Mesendoderm (in vitro differentiated cells): ENCODE results near the gene FBH1.

Source experiments
- DNase-seq: peaks from one replicate; pipeline ENCODE4 v3.0.0; 2013
- H2AK5ac ChIP-seq: 2 replicates; pipeline ENCODE4 v1.6.1; 2013; ENCODE audit warnings: low read length, inconsistent platforms
- H2BK120ac ChIP-seq: 2 replicates; pipeline ENCODE4 v1.6.1; 2013; ENCODE audit warnings: low read depth, mild to moderate bottlenecking, low read length, moderate library complexity, mixed read lengths
- H2BK15ac ChIP-seq: replicated peaks from 2 replicates; pipeline ENCODE4 v1.6.1; 2013; ENCODE audit warnings: low read depth, mild to moderate bottlenecking, moderate library complexity
- H2BK5ac ChIP-seq: 2 replicates; pipeline ENCODE4 v1.6.1; 2013; ENCODE audit warnings: low read length, inconsistent platforms
- H3K18ac ChIP-seq: 2 replicates; pipeline ENCODE4 v1.6.1; 2013; ENCODE audit warnings: mild to moderate bottlenecking, low read length, mixed read lengths
- H3K23ac ChIP-seq: one replicate; pipeline ENCODE4 v1.6.1; 2013; ENCODE audit warnings: low read length
- H3K27ac ChIP-seq: 2 replicates; pipeline ENCODE4 v1.5.1; 2013; ENCODE audit warnings: low read depth, mild to moderate bottlenecking, inconsistent platforms, low read length, moderate library complexity
- H3K27me3 ChIP-seq: 2 replicates; pipeline ENCODE4 v1.6.1; 2013; ENCODE audit warnings: low read length, control low read depth, mild to moderate bottlenecking, inconsistent platforms; ENCODE audit not compliant: insufficient read depth, poor library complexity
- H3K36me3 ChIP-seq: 2 replicates; pipeline ENCODE4 v1.6.1; 2013; ENCODE audit warnings: low read length, inconsistent platforms; ENCODE audit not compliant: control insufficient read depth, insufficient read depth
- H3K4ac ChIP-seq: one replicate; pipeline ENCODE4 v1.6.1; 2013; ENCODE audit warnings: low read depth, mild to moderate bottlenecking, low read length, moderate library complexity
- H3K4me1 ChIP-seq: 2 replicates; pipeline ENCODE4 v1.6.1; 2013; ENCODE audit warnings: low read depth, low read length, inconsistent platforms; ENCODE audit not compliant: control insufficient read depth
- H3K4me2 ChIP-seq: 2 replicates; pipeline ENCODE4 v1.6.1; 2013; ENCODE audit warnings: low read length
- H3K4me3 ChIP-seq: 2 replicates; pipeline ENCODE4 v1.5.1; 2013; ENCODE audit warnings: mild to moderate bottlenecking, low read length
- H3K56ac ChIP-seq: one replicate; pipeline ENCODE4 v1.6.1; 2013; ENCODE audit warnings: low read length
- H3K79me1 ChIP-seq: 2 replicates; pipeline ENCODE4 v1.6.1; 2013; ENCODE audit warnings: low read length, inconsistent platforms
- H3K79me2 ChIP-seq: 2 replicates; pipeline ENCODE4 v1.6.1; 2013; ENCODE audit warnings: mild to moderate bottlenecking, low read length; ENCODE audit not compliant: control insufficient read depth, insufficient read depth
- H3K9ac ChIP-seq: 2 replicates; pipeline ENCODE4 v1.6.1; 2013; ENCODE audit warnings: low read length, inconsistent platforms
- H4K5ac ChIP-seq: one replicate; pipeline ENCODE4 v1.6.1; 2013; ENCODE audit warnings: low read length
- H4K8ac ChIP-seq: one replicate; pipeline ENCODE4 v1.6.1; 2013; ENCODE audit warnings: low read depth, mild to moderate bottlenecking, control low read depth, low read length, moderate library complexity
- WGBS: extraction: QIAGEN DNeasy Blood & Tissue Kit; methylation state at CpG from one replicate; pipeline ENCODE4 v1.1.7; 2013; ENCODE audit warnings: low lambda C conversion rate, missing lambda C conversion rate; ENCODE audit not compliant: insufficient coverage; ENCODE audit errors: extremely low coverage; 5-methylcytosine and 5-hydroxymethylcytosine counted together

Gene FBH1

GRCh38 chr10:5968681-5969453, 78.8 kb downstream of the FBH1 start:
- Histone ChIP-seq H2BK15ac (no peak overlapping the region), H3K36me3 (no peaks in the 10 kb centered on the region), H4K8ac (no peak overlapping the region), H3K56ac (no peak overlapping the region), H3K4me2 (no peak overlapping the region), H3K79me2 (no peaks in the 10 kb centered on the region), H2BK5ac (no peak overlapping the region), H3K18ac (no peak overlapping the region), H3K4ac (no peak overlapping the region), H3K4me3 (no peak overlapping the region), H3K27me3 (no peaks in the 10 kb centered on the region), H2AK5ac (no peak overlapping the region), H3K4me1 (no peaks in the 10 kb centered on the region), H3K23ac (no peak overlapping the region), H3K79me1 (no peaks in the 10 kb centered on the region), H3K9ac (no peak overlapping the region), H4K5ac (no peak overlapping the region), H2BK120ac (no peak overlapping the region), H3K27ac (no peak overlapping the region)
- DNase-seq, result no peak
- no CpG with 5 or more reads among the region's 9 CpGs for WGBS

- Histone ChIP-seq H2BK120ac (no peak overlapping the region), H3K36me3 (no peaks in the 10 kb centered on the region), H3K4me2 (no peak overlapping the region), H3K27ac (no peak overlapping the region), H3K27me3 (no peaks in the 10 kb centered on the region), H2BK5ac (no peak overlapping the region), H3K79me1 (no peaks in the 10 kb centered on the region), H4K5ac (no peak overlapping the region), H3K4me1 (no peaks in the 10 kb centered on the region), H3K18ac (no peak overlapping the region), H3K56ac (no peak overlapping the region), H3K23ac (no peak overlapping the region), H2BK15ac (no peak overlapping the region), H3K9ac (no peak overlapping the region), H4K8ac (no peak overlapping the region), H3K4ac (no peak overlapping the region), H2AK5ac (no peak overlapping the region), H3K79me2 (no peaks in the 10 kb centered on the region), H3K4me3 (no peak overlapping the region)
- DNase-seq, result no peak
- WGBS, result no CpG with 5 or more reads among the region's 2 CpGs
Observed at GRCh38 chr10:5970066-5970465, 80.0 kb downstream of the FBH1 start.

- no peak overlapping the region for H2BK120ac ChIP-seq
- no peak overlapping the region for H3K4ac ChIP-seq
- H4K5ac ChIP-seq, result no peak overlapping the region
- DNase-seq, result no peak
- no peaks in the 10 kb centered on the region for H3K27me3 ChIP-seq
- no peak overlapping the region for H4K8ac ChIP-seq
- no peak overlapping the region for H3K9ac ChIP-seq
- H3K56ac ChIP-seq, result no peak overlapping the region
- no peaks in the 10 kb centered on the region for H3K79me2 ChIP-seq
- no peaks in the 10 kb centered on the region for H3K4me1 ChIP-seq
- no peak overlapping the region for H2AK5ac ChIP-seq
- no peak overlapping the region for H3K18ac ChIP-seq
- no peak overlapping the region for H2BK5ac ChIP-seq
- no peak overlapping the region for H3K4me3 ChIP-seq
- no peak overlapping the region for H3K4me2 ChIP-seq
- H3K27ac ChIP-seq, result no peak overlapping the region
- no peak overlapping the region for H2BK15ac ChIP-seq
- no peaks in the 10 kb centered on the region for H3K79me1 ChIP-seq
- no CpG with 5 or more reads among the region's 3 CpGs for WGBS
- no peak overlapping the region for H3K23ac ChIP-seq
- H3K36me3 ChIP-seq, result no peaks in the 10 kb centered on the region
Observed at GRCh38 chr10:5970527-5970926, 80.5 kb downstream of the FBH1 start.

DNA sequence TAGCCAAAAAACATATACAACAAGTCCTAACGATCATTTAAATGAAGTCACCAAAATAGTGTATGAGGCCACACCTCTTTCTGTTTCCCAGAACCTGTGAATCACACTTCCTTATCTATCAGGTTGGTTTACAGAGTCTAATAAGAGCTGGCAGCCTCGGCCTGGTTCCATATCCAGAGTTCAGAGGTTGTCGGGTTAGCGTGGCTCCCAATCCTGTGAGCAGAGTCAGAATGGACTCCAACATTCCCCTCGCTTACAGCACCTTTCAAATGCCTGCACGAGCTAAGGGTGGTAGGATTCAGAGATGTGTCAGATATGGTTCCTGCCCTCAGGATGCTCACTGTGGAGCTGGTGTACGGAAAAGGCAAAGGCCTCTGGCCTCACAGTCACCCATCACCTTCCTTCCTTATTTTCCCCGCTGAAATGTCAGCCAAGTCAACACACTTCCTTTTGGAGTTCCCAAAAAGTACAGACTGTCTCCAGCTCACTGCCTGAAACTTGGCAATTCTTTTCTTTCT, 81.3 kb downstream of the FBH1 start:
- Histone ChIP-seq H2BK5ac (no peak overlapping the region), H3K9ac (no peak overlapping the region), H3K23ac (no peak overlapping the region), H3K27ac (no peak overlapping the region), H3K4ac (no peak overlapping the region), H3K18ac (no peak overlapping the region), H3K36me3 (no peaks in the 10 kb centered on the region), H4K5ac (no peak overlapping the region), H2BK120ac (no peak overlapping the region), H3K4me3 (no peak overlapping the region), H3K56ac (no peak overlapping the region), H2AK5ac (no peak overlapping the region), H3K79me1 (no peaks in the 10 kb centered on the region), H3K4me1 (no peaks in the 10 kb centered on the region), H3K4me2 (no peak overlapping the region), H3K79me2 (no peaks in the 10 kb centered on the region), H2BK15ac (no peak overlapping the region), H3K27me3 (no peaks in the 10 kb centered on the region), H4K8ac (no peak overlapping the region)
- no peak for DNase-seq
- WGBS, result no CpG with 5 or more reads among the region's 8 CpGs

- no CpG with 5 or more reads among the region's 4 CpGs for WGBS
- Histone ChIP-seq H3K4me1 (no peaks in the 10 kb centered on the region), H3K23ac (no peak overlapping the region), H2BK15ac (no peak overlapping the region), H3K4me2 (no peak overlapping the region), H2BK5ac (no peak overlapping the region), H3K56ac (no peak overlapping the region), H3K27ac (no peak overlapping the region), H4K8ac (no peak overlapping the region), H2BK120ac (no peak overlapping the region), H4K5ac (no peak overlapping the region), H3K79me2 (no peaks in the 10 kb centered on the region), H3K36me3 (no peaks in the 10 kb centered on the region), H3K79me1 (no peaks in the 10 kb centered on the region), H2AK5ac (no peak overlapping the region), H3K27me3 (no peaks in the 10 kb centered on the region), H3K4me3 (no peak overlapping the region), H3K4ac (no peak overlapping the region), H3K9ac (no peak overlapping the region), H3K18ac (no peak overlapping the region)
- no peak for DNase-seq
Observed at GRCh38 chr10:5971886-5972285, 81.8 kb downstream of the FBH1 start.

- Histone ChIP-seq H3K18ac (no peak overlapping the region), H3K4me3 (no peak overlapping the region), H2AK5ac (no peak overlapping the region), H3K27me3 (peaks cover under 1% of the 10 kb centered on the region), H3K79me1 (no peaks in the 10 kb centered on the region), H3K4me1 (no peaks in the 10 kb centered on the region), H4K5ac (no peak overlapping the region), H4K8ac (no peak overlapping the region), H3K36me3 (no peaks in the 10 kb centered on the region), H2BK5ac (no peak overlapping the region), H3K4ac (no peak overlapping the region), H3K79me2 (no peaks in the 10 kb centered on the region), H2BK15ac (no peak overlapping the region), H2BK120ac (no peak overlapping the region), H3K23ac (no peak overlapping the region), H3K56ac (no peak overlapping the region), H3K27ac (no peak overlapping the region), H3K4me2 (no peak overlapping the region), H3K9ac (no peak overlapping the region)
- no peak for DNase-seq
- no CpG with 5 or more reads among the region's 4 CpGs for WGBS
Observed at GRCh38 chr10:5973069-5973468, 83.0 kb downstream of the FBH1 start.
